NCI-H446 (cell line): Measurements from ENCODE around the gene FAM50A.

Source experiments
- DNase-seq, 2 experiments: peaks; one replicate each; lab custom pipeline; 2025; lab: John Stamatoyannopoulos, UW

FAM50A gene

DNA sequence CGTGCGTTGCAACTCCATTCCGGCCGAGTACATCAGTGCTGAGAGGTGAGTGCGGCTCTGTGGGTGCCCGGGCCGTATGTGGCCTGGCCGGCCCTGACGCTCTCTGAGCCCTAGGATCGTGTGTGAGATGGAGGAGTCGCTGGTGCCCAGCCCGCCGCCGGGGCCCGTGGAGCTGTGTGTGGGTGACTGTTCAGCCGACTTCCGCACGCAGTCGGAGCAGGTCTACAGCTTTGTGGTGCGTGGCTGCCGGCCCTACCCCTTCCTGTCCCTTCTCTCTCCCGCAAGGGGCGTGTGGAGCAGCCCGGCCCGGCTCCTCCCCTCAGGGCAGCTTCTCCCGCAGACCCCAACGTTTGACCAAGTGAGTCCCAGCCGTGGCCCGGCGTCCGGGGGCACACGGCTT, 22.1 kb downstream of the FAM50A start:
- DNase-seq, result no peak

DNA sequence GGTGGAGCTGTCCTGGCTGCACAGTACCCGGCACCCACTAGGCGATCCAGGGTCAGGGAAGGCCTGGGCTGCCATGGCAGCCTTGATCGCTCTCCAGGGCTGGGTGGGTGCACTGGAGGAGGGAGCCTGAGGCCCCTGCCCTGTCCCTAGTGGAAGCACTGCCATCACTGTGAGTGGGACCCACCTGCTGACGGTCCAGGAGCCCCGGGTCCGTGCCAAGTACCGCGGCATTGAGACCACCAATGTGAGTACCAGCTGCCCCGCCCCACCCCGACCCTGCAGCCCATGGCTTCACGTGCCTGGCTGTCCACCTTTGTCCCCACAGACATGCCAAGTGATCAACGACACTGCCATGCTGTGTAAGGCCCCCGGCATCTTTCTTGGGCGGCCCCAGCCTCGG, 23.0 kb downstream of the FAM50A start:
- no peak for DNase-seq

DNA sequence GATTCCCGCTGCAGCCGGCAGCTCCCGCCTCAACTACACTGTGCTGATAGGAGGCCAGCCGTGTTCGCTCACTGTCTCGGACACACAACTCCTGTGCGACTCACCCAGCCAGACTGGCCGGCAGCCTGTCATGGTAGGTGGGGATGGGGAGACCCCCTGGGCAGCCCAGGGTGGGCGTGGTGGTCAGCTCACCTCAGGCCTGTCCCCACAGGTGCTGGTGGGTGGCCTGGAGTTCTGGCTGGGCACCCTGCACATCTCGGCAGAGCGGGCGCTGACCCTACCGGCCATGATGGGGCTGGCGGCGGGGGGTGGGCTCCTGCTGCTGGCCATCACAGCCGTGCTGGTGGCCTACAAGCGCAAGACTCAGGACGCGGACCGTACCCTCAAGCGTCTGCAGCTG, 23.6 kb downstream of the FAM50A start:
- no peak for DNase-seq

DNA sequence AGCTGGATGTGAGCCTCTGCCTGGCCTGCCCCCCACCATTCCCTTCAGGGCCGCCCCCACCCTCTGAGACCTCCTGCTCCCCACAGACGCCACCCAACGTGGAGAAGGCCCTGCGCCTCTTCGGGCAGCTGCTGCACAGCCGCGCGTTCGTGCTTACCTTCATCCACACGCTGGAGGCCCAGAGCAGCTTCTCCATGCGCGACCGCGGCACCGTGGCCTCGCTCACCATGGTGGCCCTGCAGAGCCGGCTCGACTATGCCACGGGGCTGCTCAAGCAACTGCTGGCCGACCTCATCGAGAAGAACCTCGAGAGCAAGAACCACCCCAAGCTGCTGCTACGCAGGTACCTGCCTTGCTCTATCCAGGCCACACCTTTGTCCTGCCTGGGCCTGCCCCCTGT, 24.3 kb downstream of the FAM50A start:
- no peak for DNase-seq

DNA sequence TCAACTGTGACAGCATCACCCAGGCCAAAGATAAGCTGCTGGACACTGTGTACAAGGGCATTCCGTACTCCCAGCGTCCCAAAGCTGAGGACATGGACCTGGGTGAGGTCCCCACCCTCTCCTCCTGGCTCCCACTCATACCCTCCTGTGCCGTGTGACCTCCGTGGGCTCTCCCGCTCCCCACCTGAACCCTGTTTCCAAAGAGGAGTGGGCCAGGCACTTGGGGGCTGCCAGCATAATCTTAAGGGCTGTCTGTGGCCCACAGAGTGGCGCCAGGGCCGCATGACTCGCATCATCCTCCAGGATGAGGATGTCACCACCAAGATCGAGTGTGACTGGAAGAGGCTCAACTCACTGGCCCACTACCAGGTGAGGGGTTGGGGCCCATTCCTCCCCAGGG, 25.2 kb downstream of the FAM50A start:
- no peak for DNase-seq

DNA sequence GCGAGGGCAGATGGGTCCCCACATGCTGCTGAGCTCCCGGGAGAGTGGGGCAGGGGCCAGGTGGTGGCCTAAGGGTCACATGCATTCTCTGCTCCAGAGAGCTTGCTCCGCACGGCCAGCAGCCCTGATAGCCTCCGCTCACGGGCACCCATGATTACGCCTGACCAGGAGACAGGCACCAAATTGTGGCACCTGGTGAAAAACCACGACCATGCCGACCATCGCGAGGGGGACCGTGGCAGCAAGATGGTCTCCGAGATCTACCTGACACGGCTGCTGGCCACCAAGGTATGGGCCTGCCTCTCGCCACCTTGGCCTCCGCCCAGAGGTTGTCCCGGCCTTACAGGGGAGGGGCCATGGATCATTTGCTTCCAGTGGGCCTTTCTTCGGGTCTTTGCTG, 25.9 kb downstream of the FAM50A start:
- no peak for DNase-seq

DNA sequence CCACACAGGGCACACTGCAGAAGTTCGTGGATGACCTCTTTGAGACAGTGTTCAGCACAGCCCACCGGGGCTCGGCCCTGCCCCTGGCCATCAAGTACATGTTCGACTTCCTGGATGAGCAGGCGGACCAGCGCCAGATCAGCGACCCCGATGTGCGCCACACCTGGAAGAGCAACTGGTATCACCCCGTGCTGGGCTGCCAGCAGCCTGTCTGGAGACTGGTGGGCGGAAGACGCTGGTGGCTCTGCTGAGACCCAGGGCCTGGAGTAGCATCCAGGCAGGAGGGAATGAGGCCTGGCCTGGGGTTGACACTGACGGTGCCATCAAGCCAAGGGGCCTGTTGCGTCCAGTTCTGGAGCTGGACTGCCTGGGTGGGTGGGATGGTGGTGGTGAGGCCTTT, 26.5 kb downstream of the FAM50A start:
- DNase-seq, result no peak

DNA sequence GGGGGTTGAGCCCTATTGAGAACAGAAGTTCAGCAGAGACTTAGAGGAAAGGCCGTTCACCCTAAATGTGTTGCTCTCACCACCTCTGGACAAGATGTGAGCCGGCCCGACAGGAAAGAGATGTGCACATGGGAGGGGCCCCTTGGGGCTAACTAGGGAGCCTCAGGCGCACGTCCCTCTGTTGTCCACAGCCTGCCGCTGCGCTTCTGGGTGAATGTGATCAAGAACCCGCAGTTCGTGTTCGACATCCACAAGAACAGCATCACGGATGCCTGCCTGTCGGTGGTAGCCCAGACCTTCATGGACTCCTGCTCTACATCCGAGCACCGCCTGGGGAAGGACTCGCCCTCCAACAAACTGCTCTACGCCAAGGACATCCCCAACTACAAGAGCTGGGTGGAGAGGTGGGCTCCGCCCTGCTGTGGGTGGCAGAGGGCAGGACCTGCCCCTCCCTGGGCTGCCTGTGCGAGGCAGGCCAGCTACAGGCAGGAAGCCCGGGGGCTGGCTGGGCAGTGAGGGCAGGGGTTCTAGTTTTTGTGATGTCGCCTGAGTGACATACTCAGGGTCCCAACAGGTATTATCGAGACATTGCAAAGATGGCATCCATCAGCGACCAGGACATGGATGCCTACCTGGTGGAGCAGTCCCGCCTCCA, 27.1 kb downstream of the FAM50A start:
- no peak for DNase-seq

DNA sequence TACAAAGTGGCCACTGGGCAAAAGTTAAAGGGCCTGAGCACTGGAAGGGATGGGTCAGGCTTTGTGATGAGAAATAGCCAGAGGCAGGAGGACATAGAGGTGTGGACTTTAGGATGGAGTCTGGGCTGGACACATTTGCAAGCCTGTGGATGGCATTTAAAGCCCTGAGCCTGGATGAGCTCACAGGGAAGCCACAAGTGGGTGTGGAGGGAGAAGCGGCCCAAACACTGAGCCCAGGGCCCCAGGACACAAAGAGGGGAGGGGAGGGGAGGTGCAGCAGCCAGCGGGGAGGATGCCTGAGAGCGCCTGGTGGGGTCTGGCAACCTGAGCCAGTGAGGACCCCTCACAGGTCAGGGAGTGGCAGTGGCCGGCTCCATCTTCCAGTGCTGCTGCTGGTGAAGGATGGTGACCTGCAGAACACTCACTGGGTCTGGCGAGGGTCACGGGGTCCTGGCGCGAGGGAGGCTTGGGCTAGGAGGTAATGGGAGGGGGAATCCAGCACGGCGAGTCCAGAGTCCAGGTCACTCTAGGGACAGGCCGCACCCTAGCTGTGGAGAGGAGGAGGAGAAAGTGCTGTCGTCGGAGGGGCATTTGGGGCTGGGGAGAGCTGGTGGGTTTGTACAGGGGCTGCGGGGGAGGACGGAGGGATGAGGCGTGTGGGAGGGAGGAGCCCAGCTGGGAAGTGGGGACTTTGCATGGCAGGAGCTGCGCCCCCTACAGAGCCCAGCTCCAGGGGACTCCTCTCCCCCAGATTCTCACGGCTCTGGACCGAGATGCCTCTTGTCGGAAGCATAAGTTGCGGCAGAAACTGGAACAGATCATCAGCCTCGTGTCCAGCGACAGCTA, 28.1 kb downstream of the FAM50A start:
- DNase-seq, result no peak

DNA sequence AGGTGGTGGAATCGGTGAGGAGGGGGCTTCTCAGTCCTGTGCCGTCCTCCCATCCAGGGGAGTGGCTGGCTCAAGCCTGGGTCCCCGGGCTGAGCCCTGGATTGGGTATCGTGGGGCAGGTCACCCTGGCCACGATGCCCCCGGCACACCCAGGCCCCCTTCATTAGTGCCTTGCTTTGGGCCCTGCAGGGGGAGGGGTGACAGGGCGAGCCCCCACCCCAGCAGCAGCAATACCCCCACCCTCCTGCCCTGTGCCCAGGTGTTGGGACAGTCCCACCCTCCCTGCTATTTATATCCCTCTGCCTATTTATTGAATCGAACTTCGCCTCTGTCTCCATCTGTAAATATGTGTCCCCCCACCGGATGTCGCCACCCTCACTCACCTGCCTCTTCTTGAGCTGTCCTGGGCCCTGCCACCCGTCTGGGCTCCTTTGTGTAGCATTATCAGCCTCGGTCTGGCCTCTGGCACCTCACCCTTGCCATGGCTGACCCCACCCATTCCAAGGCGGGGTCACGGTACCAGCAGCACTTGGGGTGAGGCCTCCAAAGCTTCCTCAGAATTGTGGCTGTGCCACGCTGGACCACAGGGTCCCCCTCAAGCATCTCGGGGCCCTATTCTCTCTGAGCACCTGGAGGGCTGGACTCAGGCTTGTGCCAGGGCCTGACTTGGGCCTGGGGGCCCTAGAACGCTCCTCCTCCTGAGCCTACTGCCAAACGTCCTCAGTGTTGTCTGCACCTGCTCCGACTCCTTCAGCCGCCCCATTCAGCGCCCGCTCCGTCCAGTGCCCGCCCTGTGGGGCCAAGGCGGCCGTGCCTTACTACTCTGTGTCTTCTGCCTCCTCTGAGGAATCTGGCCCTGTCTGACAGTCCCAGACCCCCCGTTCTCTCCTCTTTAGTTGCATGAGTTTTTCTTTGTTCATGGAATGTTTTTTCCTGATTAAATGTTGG, 29.0 kb downstream of the FAM50A start:
- no peak for DNase-seq

DNA sequence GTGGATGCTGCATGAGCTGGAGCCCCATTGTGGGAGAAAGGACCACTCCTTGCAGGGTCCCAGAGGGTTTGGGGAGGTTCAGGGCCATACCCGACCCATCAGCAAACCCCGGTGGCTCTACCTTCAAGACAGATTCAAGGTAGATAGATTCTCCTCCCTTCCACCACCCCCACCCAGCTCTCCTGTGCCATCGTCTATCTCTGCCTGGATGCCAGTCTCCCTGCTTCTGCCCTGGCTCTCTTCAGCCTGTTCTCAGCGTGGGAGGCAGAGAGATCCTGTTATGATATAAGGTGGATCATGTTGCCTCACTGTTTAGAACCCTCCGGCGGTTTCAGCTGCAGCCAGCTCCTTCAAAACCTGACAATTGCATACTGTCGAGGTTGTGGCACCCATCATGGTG, 29.7 kb downstream of the FAM50A start:
- no peak for DNase-seq

DNA sequence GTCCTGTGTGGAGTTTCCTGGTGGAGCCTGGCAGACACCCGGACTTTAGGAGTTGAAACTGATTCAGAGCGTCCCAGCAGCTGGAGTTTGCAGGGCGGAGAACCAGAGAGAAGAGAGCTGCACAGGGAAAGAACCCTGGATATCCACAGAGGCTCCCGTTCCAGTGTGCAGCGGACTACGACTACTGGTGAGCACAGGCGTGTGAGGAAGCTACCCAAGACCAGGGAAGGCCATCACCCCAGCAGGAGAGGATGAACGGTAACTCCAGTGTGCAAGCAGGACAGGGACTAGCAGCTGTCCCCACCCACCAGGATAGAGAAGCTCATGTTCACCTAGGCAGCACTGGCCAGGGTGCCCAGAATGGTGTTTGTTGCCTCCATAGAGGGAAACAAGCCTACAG, 32.9 kb downstream of the FAM50A start:
- DNase-seq, result no peak

DNA sequence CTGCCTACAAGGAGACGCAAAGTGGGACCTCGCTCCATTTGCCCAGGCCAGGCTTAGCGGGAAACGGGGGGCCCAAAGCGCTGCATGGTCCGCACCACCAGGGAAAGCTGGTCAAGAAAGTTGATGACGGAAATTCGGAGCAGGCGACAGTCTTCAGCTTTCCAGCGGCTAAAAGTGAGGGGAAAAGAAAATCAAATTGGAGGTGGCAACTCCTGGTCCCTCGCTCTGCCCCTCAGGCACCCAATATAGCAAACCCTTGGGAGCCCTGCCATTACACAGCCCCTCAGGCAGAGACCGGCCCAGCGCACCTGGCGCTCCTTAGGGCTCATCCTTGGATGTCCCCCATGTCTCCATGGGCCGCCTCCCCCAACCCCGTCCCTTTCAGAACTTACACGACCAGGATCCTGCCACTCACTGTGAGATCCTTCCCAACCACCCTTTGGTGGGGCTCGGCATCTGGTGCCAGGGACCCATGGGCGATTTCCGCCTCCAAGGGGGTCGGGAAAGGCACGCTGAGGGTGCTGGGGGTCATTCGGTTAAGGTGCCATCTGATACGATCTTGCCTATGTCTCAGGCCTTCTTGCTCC, 34.0 kb downstream of the FAM50A start:
- no peak for DNase-seq

DNA sequence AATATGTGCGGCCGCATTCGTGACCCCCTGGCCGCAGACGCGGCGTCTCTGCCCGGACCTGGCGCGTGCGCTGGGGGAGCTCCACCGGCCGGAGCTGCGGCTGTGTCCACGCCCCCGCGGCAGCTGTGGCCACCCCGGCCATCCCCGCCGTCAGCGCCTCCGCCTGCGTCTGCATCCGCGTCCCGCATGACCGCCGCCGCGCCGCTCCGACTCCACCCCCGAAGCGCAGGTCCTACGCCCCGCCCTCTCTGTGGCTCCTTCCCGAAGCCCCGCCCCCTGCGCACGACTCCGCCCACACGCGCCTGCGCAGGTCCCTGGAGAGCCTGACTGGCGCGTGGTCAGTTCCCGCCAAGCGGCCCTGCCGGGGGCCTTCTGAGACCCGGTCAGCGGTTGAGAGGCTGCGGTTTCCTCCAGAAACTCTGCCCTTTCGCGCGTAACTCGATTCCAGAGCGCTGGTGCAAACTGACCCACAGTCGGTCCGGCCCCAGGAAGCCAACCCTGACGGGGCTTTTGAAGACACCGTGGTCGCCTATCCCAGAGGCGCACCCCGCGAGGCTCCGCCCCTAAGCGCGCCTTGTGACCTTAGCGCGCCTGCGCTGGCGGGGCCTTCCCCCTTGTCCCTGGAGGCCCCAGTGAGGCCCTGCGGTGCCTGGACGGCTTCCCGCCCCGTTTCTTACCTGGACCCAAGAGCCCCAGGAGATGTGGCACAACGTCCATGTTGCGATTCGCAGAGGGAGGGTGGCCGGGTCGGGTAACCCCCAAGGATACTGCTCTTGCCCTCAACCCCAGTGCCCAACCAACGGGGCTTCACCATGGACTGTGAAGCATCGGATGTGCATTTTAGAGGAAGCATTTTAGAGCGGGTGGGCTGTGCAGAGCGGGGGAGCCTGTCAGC, 35.0 kb downstream of the FAM50A start, which contains the start of gene LAGE3:
Gene LAGE3 (minus strand): TSS at position 554 of the 895 bp plus-strand sequence. CDS start 366 bp downstream, at position 188.
- peak; percentile 26 to 90 for DNase-seq

DNA sequence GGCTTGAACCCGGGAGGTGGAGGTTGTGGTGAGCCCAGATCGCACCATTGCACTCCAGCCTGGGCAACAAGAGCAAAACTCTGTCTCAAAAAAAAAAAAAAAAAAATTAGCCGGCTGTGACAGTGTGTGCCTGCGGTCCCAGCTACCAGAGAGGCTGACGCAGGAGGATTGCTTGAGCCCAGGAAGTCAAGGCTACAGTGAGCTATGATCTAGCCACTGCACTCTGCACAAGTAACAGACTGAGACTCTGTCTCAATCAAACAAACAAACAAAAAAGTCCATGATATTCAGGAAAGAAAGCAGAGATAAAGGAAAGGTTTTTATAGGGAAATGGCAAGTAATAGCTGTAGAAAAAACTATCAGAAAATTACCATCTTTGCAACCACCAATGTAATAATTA, 37.3 kb downstream of the FAM50A start:
- DNase-seq, result no peak

DNA sequence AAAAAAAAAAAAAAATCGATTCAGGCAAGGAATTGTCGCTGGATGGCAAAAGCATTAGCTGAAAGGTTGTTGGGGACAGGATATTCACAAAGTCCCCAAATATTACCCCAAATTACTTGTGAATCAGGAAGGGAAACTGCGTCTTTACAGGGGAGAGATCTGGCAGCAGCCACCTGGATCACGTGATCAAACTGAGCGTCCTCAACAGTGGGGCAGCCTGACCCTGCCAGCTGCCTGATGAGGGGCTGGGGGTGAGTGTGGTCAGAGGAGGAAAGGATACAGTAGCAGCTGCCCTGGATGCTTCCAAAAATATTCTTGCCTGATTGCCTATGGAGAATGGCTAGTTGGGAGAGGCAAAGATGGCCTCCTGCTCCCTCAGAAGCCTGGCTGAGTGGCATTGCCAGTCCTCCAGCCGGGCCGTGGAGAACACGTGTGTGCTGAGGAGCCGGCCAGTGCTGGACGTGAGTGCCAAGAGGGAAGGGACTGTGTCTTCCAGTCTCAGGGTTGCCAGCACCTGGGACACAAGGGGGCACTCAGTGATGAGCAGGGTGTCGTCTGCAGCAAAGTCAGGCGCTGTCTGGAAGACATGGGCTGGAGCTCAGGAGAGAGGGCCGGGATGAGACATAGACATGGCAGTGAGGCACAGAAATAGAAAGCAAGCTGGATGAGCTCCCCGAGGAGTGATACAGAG, 38.1 kb downstream of the FAM50A start:
- no peak for DNase-seq

DNA sequence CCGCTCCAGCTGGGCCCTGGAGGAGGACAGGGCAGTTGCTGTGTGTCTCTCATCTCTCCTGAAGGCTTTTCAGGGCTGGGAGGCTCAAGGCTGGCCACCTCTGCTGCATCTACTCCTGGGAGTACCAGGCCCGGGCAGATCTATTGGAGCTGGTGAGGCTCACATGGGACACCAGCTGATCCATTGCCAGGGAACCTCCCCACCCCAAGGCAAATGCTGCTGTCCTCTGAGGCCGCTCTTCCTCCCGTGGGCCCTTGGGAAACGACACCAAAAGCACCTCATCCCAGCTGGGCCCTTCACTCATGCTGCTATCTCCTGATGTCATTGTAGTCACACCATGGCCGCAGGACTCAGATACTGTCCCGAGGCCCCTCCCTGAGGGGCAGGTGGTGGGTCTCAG, 38.8 kb downstream of the FAM50A start:
- no peak for DNase-seq

DNA sequence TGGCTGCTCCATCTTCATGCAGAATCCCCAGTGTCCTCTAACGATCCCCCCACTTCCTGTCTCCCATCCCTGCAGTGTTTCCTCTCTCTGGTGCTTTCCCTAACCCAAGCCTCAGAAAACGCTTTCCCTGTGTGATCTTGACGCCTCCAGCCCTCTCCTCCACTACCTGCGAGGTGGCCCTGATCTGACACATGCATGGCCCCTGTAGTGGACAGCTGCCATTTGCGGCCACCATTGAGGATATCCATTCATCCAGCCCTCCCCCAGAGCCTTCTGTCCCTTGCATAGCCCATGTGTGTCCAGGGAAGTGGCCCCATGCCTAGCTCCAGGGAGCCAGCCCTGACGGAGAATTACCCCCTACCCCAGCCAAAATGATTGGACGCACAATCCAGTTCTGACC, 39.4 kb downstream of the FAM50A start:
- DNase-seq, result no peak

DNA sequence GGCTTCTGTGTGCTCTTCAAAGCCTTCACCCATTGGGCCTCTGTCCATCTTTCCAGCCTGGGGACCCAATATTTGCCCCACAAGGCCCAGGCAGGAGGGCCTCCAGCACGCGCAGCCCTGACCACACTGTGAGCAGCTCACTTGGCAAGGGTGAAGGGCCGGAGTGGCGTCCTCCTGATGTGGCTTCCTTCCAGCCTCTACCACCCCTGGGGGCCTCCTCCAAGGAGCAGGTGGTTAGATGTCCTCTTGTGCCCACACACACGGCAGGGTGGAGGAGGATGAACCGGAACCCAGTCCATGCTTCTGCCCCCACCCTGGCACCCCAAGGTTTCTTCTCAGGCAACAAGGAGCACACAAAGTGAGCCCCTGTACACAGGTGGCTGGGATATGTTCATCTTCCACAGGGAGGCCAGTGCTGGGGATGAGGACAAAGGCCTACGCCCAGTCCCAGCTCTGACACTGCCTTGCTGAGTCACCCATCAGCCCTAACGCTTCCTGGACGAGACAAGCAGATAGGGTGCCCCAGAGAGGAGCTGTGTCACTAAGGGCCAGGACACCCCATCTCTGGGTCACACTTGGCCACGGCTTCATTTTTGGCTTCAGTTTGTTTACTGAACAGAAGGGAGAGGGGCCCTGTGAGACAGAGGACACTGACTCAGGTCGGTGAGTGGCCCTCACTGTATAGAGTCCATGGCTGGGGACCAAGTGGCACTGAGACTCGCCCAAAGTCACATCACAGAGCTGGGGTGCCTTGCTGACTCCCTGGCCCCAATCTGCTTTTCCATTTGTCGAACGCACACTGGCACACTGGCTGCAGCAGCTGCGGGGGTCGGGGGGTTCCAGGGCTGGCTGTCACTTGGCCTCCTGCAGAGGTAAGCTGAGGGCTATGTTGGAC, 40.6 kb downstream of the FAM50A start:
- DNase-seq, result no peak
